Measurements from ENCODE around the gene TBC1D22A.
"Not testable (repeated sequence)": the region's sequence is repeated elsewhere in the genome, so short reads cannot be mapped to it uniquely, and the experiment has no call there.

Gene TBC1D22A

DNA sequence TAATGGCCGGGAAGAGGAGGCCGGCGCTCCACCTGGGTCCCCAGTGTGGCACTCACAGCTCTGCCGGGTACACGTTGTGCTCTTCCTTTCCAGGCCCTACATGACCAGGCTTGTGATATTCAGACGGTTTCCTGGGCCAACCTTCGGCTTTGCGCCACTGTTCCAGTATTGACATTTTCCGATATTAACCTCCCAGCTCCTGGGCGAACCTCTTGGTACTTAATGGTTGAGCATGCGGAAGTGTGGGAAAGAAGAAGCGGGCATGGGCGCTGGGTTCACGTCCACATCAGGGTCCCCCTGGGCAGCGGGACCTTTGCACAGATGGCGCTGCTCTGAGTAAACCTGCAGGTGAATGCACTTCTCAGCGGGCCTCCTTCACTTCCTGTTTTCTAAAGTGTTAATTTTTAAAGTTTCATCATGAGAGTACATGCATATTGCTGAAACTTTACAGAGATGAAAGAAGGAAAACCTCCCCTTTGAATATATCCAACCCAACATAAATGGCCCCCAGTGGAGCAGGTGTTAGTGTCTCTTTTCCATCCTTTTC is 286.7 kb downstream of the TBC1D22A start:
- Mint-ChIP-seq H3K9me3 (no peaks in the 10 kb centered on the region), H3K27me3 (no peaks in the 10 kb centered on the region), H3K4me3 (no peak overlapping the region), H3K36me3 (peaks cover 14% of the 10 kb centered on the region), H3K27ac (peak overlapping the region; percentile 16), H3K4me1 (peaks cover 24% of the 10 kb centered on the region)
- DNase-seq (ENCODE audit: low spot score in 2 of 2) (no peak), ATAC-seq (ENCODE audit: low read depth) (no peak)

DNA sequence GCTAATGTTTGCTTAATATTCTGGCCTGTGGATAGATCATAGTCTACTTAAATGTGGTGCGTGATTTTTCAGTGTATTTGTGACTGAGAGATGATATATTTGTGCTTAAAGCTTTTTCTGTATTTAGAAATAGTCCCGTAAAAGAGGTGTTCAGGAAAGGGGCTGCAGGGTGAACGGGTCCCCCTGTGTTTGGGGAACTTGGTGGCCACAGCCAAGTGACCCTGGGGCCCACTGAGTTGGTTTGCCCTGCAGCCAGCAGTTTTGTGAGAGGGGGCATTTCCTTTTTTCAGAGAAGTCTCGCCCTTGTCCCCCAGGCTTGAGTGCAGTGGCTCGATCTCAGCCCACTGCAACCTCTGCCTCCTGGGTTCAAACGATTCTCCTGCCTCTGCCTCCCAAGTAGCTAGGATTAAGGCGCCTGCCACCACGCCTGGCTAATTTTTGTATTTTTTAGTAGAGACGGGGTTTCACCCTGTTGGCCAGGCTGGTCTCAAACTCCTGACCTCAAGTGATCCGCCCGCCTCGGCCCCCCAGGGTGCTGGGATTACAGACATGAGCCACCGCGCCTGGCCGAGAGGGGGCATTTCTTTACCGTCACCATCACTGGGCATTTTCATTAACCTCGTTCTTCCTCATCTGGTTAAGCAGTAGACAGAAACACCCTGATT is 287.4 kb downstream of the TBC1D22A start:
- not testable (repeated sequence) for H3K4me3 Mint-ChIP-seq; ATAC-seq (ENCODE audit: low read depth); H3K27me3 Mint-ChIP-seq; H3K9me3 Mint-ChIP-seq; DNase-seq (ENCODE audit: low spot score in 2 of 2)
- peaks cover 16% of the 10 kb centered on the region for H3K36me3 Mint-ChIP-seq
- H3K4me1 Mint-ChIP-seq = peaks cover 20% of the 10 kb centered on the region
- H3K27ac Mint-ChIP-seq = peak overlapping the region; percentile 16

DNA sequence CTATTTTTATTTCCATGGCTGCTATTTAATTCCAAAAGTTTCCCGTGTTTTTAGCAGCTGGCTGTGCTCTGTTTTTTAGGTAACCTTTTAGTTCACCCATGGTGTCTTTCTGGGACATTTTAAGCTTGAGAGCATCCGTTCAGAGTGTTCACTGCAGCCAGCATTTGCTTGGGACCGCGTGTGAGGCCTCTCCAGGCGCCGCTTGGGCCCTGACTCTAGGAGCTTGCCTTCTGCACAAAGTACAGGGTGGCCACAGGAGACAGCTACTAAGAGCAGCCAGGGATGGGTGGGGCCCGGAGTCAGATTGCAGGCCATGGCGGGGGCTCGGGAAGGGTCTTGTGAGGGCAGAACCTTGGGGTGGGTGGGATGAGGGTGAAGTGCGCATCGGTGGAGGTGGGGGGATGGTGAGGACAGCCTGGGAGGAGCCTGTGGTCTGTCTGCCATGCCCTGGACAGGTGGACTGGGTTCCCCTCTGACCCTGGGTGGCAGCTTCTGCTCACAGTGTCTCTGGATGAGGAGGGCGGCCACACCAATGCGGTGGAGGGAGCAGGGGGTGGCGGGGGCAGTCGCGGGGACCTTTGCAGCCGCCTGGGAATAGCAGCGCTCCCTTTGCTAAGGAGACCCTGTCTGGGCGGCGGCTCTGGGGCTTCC is 288.1 kb downstream of the TBC1D22A start:
- DNase-seq (ENCODE audit: low spot score in 2 of 2) (no peak), ATAC-seq (ENCODE audit: low read depth) (no peak)
- H3K9me3 Mint-ChIP-seq = no peaks in the 10 kb centered on the region
- H3K4me3 Mint-ChIP-seq = no peak overlapping the region
- no peaks in the 10 kb centered on the region for H3K27me3 Mint-ChIP-seq
- H3K27ac Mint-ChIP-seq = peak overlapping the region; percentile 16
- peaks cover 20% of the 10 kb centered on the region for H3K36me3 Mint-ChIP-seq
- H3K4me1 Mint-ChIP-seq = peaks cover 25% of the 10 kb centered on the region

DNA sequence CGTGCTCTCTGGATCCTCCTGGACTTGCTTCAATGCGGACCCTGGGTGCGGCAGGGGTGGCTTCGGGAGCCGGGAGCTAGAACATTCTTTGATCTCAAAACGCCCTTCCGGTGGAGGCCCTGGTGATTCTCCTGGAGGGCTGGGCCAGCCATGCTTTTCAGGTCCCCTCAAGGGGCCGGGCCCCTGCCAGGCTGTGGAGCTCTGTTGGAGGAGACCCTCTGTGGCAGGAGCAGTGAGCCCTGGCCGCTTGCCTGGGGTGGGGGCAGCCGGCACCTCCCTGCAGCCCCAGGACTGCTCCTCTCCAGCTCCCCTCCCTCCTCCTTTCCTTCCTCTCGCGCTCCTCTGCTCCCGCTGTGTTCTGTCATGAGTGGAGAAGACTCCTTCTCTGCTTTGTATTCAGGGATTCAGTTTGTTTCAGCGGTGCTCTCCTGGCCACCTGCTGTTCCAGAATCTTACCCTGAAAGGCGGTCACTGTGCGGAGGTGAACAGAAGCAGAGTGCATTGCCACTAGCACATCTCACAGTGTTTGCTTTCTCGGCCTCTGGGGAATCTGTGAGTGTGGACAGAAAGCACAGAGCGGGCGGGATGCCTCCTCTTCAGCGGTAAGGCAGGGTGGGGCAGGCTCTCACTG is 289.1 kb downstream of the TBC1D22A start:
- ATAC-seq (ENCODE audit: low read depth) = no peak
- peak overlapping the region; percentile 50 for H3K27ac Mint-ChIP-seq
- peaks cover 21% of the 10 kb centered on the region for H3K36me3 Mint-ChIP-seq
- no peak for DNase-seq (ENCODE audit: low spot score in 2 of 2)
- no peaks in the 10 kb centered on the region for H3K27me3 Mint-ChIP-seq
- no peaks in the 10 kb centered on the region for H3K9me3 Mint-ChIP-seq
- no peak overlapping the region for H3K4me3 Mint-ChIP-seq
- peaks cover 26% of the 10 kb centered on the region for H3K4me1 Mint-ChIP-seq

DNA sequence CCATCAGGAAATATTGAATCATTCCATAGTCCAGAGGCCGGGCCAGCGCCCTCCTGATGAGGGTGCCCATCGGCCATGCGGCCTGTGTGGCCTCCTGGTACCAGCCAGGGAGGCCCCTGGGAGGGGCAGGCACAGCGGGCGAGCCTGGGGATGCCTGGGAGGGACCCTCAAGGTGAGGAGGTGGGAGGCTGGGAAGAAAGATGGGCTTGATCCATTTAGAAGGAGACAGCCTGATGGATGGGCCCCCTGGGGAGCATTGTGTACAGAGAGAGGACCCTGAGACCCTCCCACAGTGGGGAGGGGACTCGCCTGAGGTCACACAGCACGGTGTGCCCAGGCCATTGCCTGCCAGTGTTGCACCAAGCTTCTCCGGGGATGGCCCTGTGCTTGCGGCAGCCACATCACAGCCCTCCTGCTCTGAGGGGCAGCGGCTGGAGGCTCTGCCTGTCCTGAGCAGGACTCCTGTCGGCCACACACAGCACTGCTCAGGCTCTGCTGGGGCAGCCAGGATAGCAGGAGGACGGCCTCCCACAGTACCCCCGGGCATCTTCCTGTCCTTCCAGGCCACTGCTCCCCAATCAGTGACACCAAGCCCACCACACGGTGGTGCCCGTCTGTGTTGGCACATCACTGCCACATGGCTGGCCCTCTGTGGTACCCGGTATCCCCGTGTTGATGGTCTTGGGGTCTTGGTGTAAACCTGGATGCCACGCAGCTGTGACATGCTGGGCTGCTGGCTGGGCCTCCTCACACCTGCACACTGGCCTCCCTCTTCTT is 290.0 kb downstream of the TBC1D22A start:
- Mint-ChIP-seq H3K4me1 (peaks cover 27% of the 10 kb centered on the region), H3K27ac (no peak overlapping the region), H3K36me3 (peaks cover 26% of the 10 kb centered on the region), H3K9me3 (no peaks in the 10 kb centered on the region), H3K27me3 (no peaks in the 10 kb centered on the region), H3K4me3 (no peak overlapping the region)
- DNase-seq (ENCODE audit: low spot score in 2 of 2) (no peak), ATAC-seq (ENCODE audit: low read depth) (no peak)

DNA sequence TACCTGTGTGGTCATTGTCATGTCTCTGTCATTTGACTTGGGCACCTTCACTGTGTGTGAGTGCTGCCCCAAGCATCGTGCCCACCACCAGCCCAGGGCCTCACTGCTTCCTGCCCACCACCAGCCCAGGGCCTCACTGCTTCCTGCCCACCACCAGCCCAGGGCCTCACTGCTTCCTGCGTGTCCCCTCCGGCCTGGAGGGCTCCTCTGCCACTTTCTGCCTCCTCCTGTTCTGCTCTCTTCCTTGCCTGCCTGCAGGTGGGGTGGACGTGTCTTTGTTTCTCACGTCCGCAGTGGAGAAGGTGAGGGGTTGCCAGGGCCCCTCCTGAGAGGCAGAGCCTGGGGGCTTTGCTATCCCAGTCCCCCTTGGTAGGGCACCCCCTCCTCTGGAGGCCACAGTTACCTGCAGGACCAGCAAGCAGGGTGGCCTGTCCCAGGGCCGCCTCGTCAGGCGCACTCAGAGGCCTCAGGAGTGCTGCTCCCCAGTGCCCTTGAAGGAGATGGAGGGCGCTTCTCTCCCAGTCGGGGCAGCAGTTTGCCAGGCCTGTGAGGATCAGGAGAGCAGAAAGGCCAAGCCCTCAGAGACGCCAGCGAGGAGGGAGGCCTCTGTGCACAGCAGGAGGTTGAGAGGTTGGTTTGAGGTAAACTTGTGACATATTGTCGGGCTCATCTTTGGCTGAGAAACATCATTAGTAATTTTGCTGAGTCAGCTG is 290.7 kb downstream of the TBC1D22A start:
- Mint-ChIP-seq H3K27ac (peak overlapping the region; percentile 17), H3K4me3 (no peak overlapping the region)

DNA sequence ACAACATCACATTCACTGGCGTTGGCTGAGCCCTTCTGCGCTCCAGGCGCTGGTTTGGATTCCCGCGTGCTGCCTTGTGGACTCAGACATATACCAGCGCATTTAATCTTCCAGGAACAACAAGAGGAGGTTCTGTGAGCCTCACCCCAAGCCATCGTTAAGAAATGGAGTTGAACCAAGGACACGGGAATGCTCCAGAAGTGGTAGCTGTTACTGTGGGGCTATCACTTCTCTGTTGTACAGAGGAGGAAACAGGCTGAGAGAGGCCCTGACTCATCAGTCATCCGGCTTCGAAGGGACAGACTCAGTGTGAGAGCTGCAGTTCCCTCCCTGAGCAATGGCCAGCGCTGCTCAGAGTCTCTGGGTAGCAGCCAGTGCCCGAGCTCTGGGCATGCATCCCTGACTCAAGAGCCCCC is 291.3 kb downstream of the TBC1D22A start:
- H3K36me3 Mint-ChIP-seq = peaks cover 28% of the 10 kb centered on the region
- DNase-seq (ENCODE audit: low spot score in 2 of 2) (no peak), ATAC-seq (ENCODE audit: low read depth) (no peak)
- no peaks in the 10 kb centered on the region for H3K9me3 Mint-ChIP-seq
- no peak overlapping the region for H3K27ac Mint-ChIP-seq
- no peak overlapping the region for H3K4me3 Mint-ChIP-seq
- H3K4me1 Mint-ChIP-seq = peaks cover 32% of the 10 kb centered on the region
- no peaks in the 10 kb centered on the region for H3K27me3 Mint-ChIP-seq

More for the DNA sequence above, 290.7 kb downstream of the TBC1D22A start:
- H3K27me3 Mint-ChIP-seq = no peaks in the 10 kb centered on the region
- H3K4me1 Mint-ChIP-seq = peaks cover 29% of the 10 kb centered on the region
- peaks cover 26% of the 10 kb centered on the region for H3K36me3 Mint-ChIP-seq
- ATAC-seq (ENCODE audit: low read depth) (no peak), DNase-seq (ENCODE audit: low spot score in 2 of 2) (no peak)
- H3K9me3 Mint-ChIP-seq = no peaks in the 10 kb centered on the region

DNA sequence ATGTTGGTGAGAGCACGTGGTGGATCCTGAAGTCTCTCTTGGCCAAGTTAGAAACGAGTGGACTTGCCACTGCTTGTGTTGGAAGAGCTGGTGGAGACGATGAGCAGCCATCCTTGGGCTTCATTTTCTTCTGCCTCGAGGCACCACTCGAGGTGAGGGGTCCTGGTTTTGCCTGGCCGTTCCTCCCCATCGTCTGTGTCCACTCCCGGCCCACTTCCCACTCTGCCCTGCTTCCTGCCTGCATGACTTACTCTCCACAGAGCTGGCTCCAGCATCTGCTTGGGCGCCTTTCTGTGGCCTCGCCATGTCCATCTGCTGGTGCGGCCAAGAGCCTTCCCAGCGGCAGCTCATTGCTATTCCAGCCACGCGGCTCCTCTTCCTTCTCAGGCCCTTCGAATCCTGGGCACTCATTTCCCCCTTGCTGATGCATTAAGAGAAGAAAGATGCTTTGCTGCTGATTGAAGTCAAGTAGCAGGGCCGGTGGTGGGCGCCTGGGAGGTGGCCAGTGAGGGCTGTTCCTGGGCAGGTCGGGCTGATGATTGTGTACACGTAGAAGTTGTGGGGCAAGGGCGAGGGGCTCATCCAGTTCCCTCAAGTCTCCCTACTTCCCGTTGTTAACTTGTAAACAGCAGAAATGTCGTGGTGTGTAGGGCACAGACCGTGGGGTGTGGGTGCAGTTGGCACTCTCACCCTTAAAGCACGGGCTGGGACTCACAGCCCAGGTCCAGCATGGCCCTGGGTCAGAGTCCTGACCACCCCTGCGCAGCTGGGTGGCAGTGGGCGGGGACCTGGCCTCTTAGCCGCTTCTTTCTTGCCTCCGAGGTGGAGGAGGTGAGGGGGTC is 292.0 kb downstream of the TBC1D22A start:
- H3K36me3 Mint-ChIP-seq = peaks cover 28% of the 10 kb centered on the region
- ATAC-seq (ENCODE audit: low read depth) = no peak
- H3K27ac Mint-ChIP-seq = no peak overlapping the region
- peaks cover 36% of the 10 kb centered on the region for H3K4me1 Mint-ChIP-seq
- no peaks in the 10 kb centered on the region for H3K9me3 Mint-ChIP-seq
- no peaks in the 10 kb centered on the region for H3K27me3 Mint-ChIP-seq
- H3K4me3 Mint-ChIP-seq = no peak overlapping the region
- no peak for DNase-seq (ENCODE audit: low spot score in 2 of 2)

DNA sequence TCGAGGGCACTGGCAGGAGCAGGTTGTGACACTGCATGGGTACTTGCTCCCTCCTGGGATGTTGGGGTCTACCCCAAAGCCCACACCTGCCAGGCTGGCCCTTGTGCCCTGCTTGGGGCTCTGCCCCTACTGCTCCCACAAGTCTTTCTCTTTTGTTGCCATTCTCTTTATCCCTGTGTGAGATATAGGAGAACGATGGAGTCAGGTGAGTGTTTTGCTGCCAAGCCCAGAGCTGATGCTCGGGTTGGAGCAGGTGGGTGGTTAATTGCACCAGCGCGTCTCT is 292.6 kb downstream of the TBC1D22A start:
- Mint-ChIP-seq H3K4me3 (no peak overlapping the region), H3K4me1 (peaks cover 36% of the 10 kb centered on the region), H3K27ac (no peak overlapping the region), H3K9me3 (no peaks in the 10 kb centered on the region), H3K36me3 (peaks cover 30% of the 10 kb centered on the region), H3K27me3 (no peaks in the 10 kb centered on the region)
- ATAC-seq (ENCODE audit: low read depth) = no peak
- no peak for DNase-seq (ENCODE audit: low spot score in 2 of 2)

DNA sequence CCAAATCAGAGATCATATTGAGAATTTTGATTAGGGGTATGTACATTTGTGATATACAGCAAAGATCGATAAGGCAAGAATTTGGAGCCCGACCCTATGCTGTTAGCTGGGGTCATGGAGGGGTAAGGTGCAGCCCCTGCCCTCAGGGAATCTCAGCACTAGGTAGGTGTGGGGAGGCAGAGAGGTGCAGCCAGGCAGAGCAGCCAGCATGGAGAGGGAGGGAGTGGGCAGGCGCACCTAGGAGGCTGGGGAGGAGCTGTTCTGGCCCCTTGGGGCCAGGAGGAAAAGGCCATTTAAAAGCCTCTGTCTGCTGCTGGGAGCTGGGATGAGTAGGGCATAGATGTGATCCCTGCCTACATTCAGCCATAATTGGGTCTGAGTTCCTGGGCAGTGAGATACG is 293.0 kb downstream of the TBC1D22A start:
- H3K27ac Mint-ChIP-seq = peak overlapping the region; percentile 5
- DNase-seq (ENCODE audit: low spot score in 2 of 2) (no peak), ATAC-seq (ENCODE audit: low read depth) (no peak)
- H3K36me3 Mint-ChIP-seq = peaks cover 30% of the 10 kb centered on the region
- H3K9me3 Mint-ChIP-seq = no peaks in the 10 kb centered on the region
- H3K27me3 Mint-ChIP-seq = no peaks in the 10 kb centered on the region
- no peak overlapping the region for H3K4me3 Mint-ChIP-seq
- H3K4me1 Mint-ChIP-seq = peaks cover 36% of the 10 kb centered on the region

DNA sequence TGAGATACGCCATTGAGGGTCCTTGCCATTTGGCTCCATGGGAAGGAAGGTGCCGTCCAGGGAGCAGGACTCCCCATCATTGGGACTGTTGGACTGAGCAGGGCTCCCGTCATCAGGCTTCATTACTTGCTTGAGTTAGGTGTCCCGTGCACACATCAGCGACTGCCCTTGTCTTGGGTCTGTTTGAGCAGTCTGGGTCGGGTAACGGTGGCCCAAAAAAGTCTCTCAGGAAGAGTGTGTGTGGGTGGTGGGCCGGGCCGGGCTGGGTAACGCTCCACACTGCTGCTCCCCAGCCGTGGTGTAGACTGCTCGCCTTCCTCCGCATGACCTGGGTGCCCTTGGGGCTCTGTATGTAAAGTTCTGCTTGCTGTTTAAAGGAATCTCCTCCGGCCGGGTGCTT is 293.5 kb downstream of the TBC1D22A start:
- peak overlapping the region; percentile 5 for H3K27ac Mint-ChIP-seq
- H3K27me3 Mint-ChIP-seq = no peaks in the 10 kb centered on the region
- ATAC-seq (ENCODE audit: low read depth) = no peak
- H3K4me3 Mint-ChIP-seq = no peak overlapping the region
- H3K4me1 Mint-ChIP-seq = peaks cover 36% of the 10 kb centered on the region
- H3K36me3 Mint-ChIP-seq = peaks cover 30% of the 10 kb centered on the region
- DNase-seq (ENCODE audit: low spot score in 2 of 2) = no peak
- H3K9me3 Mint-ChIP-seq = no peaks in the 10 kb centered on the region

DNA sequence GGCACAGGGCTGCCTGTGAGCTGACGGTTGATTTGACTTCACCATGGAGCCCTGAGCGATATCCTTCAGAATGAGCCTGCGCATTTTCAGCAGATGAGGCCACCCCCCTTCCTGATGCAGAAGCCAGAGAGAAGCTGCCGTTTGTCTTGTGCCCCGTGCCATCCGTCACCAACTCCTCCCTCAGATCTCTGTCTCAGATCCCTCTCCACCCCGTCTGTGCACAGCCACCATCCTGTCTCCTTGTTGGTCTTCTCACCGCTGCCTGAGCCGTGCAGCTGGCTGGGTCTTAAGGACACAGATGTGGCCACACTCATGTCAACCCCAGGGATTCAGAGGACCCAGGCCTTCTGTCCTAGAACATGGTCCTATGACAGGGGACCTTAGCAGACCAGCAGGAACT is 293.9 kb downstream of the TBC1D22A start:
- Mint-ChIP-seq H3K4me3 (no peak overlapping the region), H3K27ac (peak overlapping the region; percentile 60), H3K27me3 (no peaks in the 10 kb centered on the region), H3K36me3 (peaks cover 34% of the 10 kb centered on the region), H3K9me3 (no peaks in the 10 kb centered on the region), H3K4me1 (peaks cover 39% of the 10 kb centered on the region)
- DNase-seq (ENCODE audit: low spot score in 2 of 2) (no peak), ATAC-seq (ENCODE audit: low read depth) (no peak)
